ELF-1 (cell line): Measurements from ENCODE around the gene DPF3.

ENCODE experiments used
- DNase-seq: peaks from one replicate; pipeline ENCODE4 v3.0.0-alpha.2; 2016; ENCODE audit warnings: low read depth, low spot score

Gene DPF3

DNA sequence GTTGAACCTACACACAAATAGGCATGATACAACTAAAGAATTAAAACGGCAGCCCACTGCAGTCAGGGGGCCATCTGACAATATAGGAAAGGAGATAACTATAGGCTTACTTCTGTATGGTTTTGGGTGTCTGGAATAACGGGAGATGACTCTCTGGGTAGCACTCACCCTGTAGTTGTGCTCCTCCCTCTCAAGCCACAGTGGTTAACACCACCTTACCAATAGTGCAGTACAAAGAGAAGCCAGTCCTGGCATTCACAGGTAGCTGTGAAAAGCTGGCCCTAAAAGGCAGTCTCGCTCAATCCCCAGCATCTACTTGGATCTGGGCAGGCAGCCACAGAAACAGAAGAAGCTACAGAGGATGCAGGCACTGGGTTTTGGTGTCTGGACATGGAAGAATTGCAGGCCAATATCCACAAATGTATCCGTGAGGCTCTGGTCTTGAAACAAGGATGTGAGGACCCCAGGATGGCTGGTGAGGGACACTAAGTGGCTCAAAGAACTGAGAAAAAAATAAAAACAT, 93.0 kb downstream of the DPF3 start:
- DNase-seq: no peak

DNA sequence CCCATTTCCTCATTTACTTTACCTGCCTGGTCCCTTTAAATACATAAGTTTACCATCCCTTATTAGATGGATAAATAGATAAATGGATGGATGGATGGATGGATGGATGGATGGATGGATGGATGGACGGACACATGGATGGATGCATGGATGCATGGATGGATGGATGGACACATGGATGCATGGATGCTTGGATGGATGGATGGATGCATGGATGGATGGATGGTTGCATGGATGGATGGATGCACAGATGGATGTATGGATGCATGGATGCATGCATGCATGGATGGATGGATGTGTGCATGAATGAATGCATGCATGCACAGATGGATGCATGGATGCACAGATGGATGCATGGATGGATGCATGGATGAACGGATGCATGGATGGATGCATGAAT, 93.6 kb downstream of the DPF3 start:
- DNase-seq: no peak

DNA sequence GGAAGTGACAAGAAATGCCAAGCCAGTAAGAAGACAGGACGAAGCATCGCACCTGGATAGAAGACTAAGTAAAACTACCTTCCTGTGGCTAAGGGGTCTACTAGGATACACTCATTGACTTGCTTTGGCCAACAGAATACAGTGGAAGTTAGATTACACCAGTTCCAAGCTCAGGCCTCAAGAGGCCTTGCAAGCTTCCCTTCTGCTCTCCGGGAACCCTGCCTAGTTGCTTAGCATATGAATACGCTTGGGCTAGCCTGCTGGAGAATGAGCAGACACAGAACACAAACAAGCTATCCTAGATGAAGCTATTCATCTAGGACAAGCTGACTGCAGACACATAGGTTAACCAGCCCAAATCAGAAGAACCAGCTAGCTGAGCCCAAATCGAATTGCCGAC, 97.0 kb downstream of the DPF3 start:
- peak; percentile 84 for DNase-seq

DNA sequence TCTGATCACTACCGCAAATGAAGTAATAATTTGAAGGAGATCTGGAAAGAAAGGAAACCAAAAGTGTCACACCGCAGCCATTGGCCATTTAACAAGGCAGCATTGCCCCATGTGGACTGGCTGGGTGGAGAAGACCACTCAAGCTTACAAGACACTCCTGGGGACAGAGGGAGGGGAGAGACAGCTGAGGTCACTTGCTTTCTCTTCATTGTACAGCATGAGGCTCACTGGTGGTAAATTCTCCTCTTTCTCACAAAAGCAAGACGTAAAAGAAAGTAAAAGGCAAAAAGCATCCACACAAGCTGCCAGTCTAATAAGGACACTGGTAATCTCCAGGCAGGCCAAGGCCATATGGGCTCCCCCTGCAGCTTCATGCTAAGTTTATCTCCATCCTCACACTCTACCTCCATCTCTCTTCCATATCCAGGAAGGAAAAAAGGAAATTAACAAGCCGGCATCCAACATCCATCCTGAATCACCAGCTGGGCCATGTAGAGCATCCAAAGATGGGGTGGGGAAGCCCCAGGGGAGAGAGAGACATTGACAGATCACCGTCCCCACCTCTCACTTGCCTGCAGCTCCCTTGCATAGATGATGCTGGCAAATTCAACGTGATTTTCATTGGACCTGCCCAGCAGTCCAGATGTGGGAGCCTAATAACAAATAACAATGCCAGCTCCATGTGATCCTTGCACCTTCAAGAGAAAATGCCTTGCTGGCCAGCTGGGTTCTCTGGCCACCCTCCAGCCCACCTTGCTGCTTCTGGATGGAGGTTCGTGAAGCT, 100.6 kb downstream of the DPF3 start:
- no peak for DNase-seq

DNA sequence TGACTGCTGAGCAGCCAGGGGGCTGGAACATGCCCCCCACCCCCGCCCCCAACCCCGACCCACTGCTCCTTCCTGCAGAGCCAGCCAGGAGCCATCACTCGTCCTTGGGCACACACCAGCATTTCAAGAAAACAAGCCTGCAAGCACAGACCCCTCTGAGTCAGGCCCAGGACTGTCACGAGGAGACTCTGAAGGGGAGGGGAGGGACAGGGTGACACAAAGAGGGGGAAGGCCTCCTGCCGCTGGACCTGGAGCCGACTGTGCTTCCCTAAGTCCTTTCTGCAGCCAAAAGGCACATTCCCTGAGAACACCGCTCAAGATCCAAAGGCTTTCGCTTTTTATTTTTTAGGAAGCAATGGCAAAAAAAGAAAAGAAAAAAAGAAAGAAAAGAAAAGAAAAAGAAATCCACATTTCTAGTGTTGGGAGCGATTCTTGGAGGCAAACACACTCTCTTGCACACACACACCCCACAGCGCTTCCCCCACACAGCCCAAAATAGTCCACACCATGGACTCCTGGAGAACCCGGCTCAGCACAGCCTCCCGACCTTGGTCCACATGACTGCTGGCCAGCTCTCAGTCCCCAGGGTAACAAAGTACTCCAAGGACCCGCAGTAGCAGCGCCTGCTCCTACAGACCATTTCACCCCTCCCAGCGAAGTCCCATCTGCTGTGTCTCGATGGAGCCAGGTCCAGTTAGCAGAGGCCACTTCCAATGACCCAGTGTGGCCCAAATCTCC, 101.7 kb downstream of the DPF3 start:
- peak; percentile 42 for DNase-seq

DNA sequence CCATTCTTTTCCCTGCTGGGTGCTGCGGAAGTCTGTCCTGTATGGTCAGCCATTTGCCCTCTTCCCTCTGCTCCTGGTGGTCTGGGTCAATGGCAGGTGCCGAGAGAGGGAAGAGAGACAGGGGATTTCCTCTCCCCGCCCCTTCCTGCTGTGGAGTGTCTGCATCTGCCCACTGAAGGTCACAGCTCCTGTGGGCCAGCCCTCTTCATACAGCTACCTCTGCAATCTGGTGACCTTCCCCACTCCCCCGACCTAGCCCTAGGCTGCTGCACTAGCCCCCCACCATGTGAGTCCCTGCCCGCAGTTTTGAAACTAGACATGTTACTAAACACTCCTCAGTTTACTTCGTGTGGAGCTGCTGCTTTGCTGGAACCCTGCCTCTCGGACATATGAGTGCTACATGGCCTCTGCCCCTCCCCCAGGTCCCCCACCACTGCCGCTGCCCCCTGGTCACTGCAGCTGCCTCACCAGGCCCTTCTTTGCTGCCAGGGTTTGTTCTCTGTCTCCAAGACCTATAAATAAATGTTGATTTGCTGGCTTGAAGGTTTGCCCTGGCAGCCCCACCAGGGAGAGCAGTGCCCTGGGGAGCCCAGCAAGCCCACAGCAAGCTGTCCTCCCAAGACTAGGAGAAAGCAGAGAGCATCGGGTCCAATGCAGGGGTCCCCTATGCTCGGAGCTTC, 102.9 kb downstream of the DPF3 start:
- DNase-seq: no peak

DNA sequence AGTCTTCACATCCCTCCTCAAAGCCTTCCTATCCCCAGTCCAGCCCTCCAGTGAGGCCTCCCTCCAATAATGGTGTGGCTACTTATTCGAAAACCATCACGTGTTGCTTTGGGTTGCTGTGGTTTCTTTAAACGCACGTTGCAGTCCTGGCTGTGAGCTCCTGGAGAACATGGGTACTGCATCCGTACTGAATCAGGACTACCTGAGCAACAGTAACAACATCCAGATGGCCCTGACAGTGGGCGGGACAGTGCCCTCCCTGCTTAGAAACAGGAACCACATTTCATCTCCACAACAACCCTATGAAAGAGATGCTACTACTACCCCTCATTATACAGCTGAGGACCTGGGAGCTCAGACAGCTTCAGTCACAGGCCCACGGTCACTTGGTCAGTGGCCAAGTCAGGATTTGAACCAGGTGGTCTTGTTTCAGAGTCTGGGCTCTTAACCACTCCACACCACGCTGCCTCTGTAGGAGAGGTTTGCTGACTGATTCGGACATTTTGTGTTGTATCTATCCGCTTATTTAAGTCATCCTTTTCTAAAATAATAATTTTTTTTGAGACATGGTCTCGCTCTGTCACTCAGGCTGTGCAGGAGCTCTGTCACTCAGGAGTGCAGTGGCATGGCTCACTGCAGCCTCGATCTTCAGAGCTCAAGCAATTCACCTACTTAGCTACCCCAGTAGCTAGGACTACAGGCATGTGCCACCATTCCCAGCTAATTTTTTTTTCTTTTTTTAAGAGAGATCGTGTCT, 104.8 kb downstream of the DPF3 start:
- no peak for DNase-seq

DNA sequence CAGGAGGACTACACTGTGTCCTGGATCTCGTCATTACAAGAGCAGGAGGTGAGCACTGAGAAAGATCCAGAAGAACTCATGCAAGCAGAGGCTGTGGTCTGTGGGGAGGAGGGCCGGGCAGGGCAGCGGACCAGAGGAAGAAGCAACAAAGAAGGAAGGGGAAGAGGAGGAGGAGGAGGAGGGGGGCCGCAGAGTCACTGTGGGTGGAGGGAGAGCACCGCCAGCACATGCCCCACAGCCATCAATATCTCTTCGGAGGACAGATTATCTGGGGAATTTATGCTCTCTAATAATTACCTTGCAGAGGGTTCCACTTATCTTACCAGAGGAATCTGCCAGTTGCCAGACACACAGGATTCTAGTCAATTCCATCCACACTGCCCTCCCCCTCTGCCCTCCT, 105.6 kb downstream of the DPF3 start:
- DNase-seq: peak; percentile 40

DNA sequence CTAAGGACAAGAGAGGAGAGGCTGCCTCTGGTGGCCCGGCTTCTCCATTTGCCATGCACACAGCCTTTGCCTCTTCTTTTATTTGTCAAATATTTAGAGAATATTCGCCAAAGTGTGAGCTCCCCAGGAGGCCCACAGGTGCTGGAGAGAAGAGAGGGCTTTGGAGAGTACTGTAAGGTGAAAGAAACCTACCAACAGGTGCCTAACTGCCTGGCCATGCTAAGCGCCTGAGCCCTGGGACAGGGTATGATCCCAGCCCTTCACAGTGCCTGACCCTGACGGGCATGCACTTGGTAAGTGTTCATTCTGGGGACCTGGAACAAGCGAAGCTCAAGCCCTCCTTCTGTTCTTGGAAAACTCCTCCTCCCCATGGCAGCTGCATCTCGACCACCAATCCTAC, 106.1 kb downstream of the DPF3 start:
- DNase-seq: no peak

DNA sequence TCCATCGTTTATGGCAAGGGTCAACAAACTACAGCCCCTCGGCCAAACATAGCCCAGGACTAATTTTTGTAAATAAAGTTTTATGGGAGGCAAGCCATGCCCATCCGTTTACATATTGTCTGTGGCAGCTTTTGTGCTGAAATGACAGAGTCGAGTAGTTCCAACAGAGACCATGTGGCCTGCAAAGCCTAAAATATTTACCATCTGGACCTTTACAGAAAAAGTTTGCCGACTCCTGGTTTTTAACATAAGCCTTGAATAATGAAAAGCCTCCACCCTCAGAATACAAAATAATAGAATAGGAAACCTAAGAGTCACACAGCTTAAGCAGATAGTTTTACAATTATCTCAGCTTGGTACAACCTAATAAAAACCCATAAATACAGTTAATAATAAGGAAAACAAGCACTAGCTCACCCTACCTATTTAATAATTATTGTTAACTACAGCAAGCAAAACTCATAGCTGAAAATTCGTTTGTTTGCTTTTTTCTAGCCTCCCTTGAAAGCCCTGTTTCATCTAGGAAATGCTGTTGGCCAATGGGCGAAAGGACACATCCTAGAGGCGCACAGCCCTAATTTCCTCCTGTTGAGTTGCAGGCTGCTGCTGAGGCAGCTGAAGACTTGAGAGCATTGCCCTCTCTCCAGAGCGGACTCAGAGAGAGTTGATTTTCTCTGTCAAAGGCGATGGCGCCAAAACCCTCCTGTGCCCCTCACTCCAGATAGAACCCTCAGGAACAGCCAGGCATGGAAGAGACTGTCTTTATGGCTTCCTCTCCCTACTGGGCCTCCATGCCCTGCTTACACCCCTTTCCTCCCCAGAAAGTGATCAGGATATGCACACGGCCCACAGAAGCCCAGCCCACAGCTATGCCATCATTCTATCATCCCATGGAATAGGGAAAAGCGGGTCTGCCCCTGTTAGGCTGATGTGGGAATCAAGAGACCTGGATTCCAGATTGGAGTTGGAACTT, 107.2 kb downstream of the DPF3 start:
- DNase-seq: no peak

DNA sequence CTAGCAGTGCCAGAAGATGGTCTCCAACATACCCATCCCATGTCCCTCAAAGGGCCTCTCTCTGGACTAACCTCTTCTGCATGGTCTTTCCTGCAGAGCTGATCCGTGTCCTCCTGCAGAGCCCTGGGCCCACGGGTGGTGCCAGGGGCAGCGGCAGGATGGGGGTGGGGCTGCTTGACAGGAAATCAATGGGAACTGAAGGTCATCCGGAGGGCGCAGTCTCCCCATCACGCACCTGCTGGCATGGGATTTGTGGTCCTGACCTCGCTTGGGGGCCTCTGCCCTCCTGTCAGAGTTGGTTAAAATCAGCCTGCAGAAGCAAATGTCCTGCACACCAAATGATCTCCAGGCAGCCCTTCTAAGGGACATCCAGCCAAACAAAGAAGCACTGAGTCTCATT, 110.2 kb downstream of the DPF3 start:
- DNase-seq: no peak

DNA sequence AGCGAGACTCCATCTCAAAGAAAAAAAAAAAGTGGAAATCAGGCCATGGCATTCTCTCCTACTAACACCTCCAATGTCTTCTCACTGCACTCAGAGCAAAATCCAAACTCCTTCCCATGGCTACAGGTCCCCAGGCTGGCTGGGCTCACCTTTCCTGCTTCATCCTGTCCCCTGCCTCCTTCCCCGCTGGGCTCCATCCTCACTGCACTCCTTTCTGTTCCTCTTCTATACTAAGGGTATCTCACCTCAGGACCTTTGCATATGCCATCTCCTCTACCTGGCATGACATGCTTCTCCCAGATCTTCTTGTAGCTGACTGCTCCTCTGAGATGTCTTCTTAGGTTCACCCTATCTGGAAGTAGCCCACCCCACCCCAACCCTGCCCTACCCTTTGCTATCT, 111.1 kb downstream of the DPF3 start:
- no peak for DNase-seq

DNA sequence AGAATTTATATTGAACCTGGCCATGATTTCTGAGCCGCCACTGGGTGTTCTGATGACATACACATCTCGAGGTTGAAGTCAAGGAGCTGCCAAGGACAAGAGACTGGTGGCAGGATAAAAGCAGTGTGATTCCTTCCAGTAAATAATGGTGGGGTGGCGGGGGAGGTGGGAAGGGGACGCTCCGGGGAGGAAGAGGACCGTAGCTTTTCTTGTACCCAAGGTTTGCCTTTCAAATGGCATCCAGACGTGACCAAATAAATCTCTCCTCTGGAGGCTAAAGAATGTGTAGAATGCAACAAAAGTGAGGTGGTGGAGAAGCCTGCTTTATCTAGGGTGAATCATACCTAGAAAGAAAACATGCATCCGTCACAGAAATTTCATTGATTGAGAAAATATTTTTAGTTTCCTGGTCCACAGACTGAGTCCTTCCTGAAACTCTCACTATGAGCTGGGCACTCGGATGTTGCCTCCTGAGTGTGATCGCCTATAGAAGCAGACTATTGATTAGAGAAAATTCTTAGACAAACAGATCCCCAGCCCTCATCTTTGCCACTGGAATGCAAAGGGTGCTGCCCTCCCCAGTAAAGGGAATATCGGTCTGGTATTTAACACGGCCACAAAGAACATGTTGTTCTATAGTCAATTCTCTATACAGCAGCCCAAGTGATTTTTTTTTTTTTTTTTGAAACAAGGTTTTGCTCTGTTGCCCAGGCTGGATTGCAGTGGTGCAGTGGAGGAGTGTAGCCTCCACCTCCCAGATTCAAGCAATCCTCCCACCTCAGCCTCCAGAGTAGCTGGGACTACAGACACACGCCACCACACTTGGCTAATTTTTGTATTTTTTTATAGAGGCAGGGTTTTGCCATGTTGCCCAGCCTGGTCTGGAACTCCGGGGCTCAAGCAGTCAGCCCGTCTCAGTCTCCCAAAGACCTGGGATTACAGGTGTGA, 112.1 kb downstream of the DPF3 start:
- no peak for DNase-seq

DNA sequence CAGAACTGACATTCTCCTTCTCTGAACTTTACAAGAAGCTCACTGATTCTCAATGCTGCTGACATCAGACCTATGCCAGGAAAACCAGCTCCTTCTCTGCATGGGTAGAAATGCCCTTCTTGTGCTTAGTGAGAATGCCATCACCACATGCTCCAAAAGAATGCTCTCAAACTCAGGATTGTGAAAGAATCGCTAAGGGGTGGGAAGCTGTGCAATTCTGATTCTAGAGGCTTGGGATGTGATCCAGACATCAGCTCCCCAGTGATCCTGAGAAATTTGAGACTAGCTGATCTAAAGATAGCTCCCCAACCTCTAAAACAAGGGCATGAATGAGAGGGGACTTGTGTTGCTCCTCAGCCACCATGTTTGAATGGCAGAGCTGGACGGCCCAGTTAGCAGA, 113.2 kb downstream of the DPF3 start:
- no peak for DNase-seq

DNA sequence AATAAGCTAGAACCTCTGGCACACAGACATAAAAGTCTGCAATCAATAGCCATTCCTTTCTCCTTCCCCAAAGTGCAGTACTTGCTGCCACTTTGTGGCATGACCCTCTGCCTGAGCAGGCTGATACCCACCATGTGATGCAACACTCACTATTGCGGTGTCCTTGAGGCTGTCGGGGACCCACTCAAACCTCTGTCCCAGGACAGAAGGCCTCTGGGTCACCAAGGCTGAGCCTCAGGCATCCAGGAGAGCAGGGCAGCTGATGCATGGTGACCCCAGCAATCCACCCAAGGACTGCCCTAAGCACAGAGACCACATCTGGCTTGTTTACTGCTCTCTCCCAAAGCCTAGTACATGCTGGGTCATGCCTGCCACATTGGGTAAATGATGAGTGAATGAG, 114.2 kb downstream of the DPF3 start:
- no peak for DNase-seq

DNA sequence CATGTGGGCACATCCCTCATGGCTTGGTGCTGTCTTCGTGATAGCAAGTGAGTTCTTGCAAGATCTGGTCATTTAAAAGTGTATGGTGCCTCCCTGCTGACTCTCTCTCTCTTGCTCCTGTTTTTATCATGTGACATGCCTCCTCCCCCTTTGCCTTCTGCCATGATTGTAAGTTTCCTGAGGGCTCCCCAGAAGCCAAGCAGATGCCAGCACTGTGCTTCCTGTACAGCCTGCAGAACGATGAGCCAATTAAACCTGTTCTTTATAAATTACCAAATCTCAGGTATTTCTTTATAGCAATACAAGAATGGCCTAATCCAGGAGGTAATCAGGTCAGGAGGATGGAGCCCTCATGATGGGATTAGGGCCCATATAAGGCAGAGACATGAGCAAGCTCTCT, 116.3 kb downstream of the DPF3 start:
- DNase-seq: no peak

DNA sequence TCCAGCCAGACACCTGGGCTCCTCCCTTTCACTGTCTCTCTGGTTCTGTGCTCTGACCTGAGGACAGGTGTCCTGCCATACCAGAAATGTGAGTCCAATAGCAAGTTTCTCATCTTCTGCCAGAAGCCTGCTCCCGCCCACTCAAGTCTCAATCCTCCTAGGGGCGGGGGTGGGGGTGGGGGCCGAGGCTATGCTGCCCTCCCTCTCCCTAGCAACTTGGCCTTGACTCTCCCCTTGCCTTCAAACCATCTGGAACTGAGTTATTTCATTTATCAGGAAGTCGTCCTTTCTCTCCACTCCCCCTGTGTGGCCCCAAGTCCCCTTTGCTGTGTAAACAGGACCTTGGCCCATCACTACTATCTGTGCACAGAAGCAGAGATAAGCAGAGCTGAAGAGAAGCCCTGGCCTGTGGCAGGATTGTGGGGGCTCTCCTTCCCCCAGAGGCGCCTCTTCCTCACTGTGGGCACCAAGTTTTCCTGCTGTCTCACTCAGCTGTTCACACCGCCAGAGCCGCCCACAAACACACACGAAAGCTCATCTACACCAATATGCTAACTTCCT, 117.1 kb downstream of the DPF3 start:
- no peak for DNase-seq

DNA sequence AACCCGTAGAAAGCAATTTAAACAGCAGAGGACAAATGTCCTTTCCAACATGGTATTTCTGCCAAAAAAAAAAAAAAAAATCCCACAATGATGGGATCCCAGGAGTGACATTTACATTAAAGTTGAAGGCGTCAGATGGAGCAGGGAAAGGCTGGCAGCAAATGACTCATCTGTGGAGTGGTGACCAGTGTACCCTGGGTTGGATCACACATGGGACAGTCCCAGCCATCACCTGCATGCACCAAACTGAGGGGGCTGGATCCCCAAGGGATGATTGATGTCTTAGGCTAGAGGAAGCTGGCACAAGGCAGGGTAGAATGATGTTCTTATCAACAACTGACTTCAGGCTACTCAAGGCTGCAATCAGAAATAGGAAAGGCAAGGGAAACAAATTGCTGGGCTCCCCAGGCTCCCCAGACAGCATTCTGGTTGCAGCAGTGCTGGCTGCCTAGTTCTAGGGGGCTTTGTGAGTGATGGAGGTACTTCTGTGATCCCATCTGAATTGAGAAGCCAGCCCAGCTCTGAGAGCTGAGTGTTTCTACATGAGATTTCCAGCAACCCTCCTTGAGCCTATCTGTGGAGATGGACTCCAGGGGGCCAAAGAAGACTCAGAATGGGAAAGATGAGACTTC, 117.9 kb downstream of the DPF3 start:
- DNase-seq: no peak
